ENCODE results near the gene MBNL1. TPM values are rescaled to one million over a fixed set of nuclear protein-coding genes. Genes with fewer than 3 reads are reported as not detected.

The MBNL1 gene
- total RNA-seq, 4 donors from 2014 or later: 261 to 429 (median 389) TPM

GRCh38 chr3:152373379-152373778 lies 104.7 kb downstream of the MBNL1 start:
- no peak overlapping the region for H3K27ac ChIP-seq
- TF ChIP-seq, protein P1, sequence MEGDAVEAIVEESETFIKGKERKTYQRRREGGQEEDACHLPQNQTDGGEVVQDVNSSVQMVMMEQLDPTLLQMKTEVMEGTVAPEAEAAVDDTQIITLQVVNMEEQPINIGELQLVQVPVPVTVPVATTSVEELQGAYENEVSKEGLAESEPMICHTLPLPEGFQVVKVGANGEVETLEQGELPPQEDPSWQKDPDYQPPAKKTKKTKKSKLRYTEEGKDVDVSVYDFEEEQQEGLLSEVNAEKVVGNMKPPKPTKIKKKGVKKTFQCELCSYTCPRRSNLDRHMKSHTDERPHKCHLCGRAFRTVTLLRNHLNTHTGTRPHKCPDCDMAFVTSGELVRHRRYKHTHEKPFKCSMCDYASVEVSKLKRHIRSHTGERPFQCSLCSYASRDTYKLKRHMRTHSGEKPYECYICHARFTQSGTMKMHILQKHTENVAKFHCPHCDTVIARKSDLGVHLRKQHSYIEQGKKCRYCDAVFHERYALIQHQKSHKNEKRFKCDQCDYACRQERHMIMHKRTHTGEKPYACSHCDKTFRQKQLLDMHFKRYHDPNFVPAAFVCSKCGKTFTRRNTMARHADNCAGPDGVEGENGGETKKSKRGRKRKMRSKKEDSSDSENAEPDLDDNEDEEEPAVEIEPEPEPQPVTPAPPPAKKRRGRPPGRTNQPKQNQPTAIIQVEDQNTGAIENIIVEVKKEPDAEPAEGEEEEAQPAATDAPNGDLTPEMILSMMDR (IDR thresholded peaks at IDR 0.05): no peak
- no peak for TF ChIP-seq POLR2A (IDR thresholded peaks at IDR 0.05)
- peaks cover 0 to 10% (median 2%) of the 10 kb centered on the region in 4 donors for H3K4me1 ChIP-seq

GRCh38 chr3:152374262-152374990 lies 105.7 kb downstream of the MBNL1 start:
- H3K9me3 ChIP-seq: no peaks in the 10 kb centered on the region
- H3K36me3 ChIP-seq: peaks cover 0 to 11% (median 0%) of the 10 kb centered on the region in 3 donors
- TF ChIP-seq, protein P1 (IDR thresholded peaks at IDR 0.05): no peak
- no peak for TF ChIP-seq POLR2A (IDR thresholded peaks at IDR 0.05)
- H3K4me1 ChIP-seq: peaks cover 0 to 14% (median 2%) of the 10 kb centered on the region in 4 donors
- DNase-seq: no peak
- no peaks in the 10 kb centered on the region for H3K27me3 ChIP-seq
- no peak overlapping the region for H3K4me3 ChIP-seq
- peak overlapping the region in 1 of 4 donors; percentile 23 for H3K27ac ChIP-seq

More at GRCh38 chr3:152373379-152373778, 104.7 kb downstream of the MBNL1 start:
- Histone ChIP-seq H3K27me3 (no peaks in the 10 kb centered on the region), H3K4me3 (no peak overlapping the region), H3K36me3 (peaks cover 0 to 8% (median 0%) of the 10 kb centered on the region in 3 donors), H3K9me3 (no peaks in the 10 kb centered on the region)
- DNase-seq: no peak

DNA sequence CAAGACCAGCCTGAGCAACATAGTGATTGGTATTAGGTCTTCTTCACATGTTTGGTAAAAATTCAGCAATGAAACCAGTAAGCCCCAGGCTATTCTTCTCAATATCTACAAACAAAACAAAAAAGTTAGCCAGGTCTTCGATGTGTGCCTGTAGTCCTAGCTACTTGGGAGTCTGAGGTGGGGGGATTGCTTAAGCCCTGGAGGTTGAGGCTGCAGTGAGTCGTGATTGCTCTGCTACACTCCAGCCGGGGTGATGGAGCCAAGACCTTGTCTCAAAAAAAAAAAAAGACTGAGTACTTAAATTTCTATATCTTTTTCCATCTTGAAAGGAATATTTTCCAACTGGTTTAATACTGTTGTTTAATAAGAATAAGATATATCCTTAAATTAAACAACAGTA lies 106.8 kb downstream of the MBNL1 start:
- TF ChIP-seq, protein P1 (IDR thresholded peaks at IDR 0.05): no peak
- TF ChIP-seq POLR2A (IDR thresholded peaks at IDR 0.05): no peak
- H3K9me3 ChIP-seq: no peaks in the 10 kb centered on the region
- no peak overlapping the region for H3K4me3 ChIP-seq
- H3K27ac ChIP-seq: no peak overlapping the region
- H3K4me1 ChIP-seq: peaks cover 0 to 25% (median 8%) of the 10 kb centered on the region in 4 donors
- no peak for DNase-seq
- H3K36me3 ChIP-seq: peaks cover 0 to 11% (median 0%) of the 10 kb centered on the region in 3 donors
- H3K27me3 ChIP-seq: no peaks in the 10 kb centered on the region

DNA sequence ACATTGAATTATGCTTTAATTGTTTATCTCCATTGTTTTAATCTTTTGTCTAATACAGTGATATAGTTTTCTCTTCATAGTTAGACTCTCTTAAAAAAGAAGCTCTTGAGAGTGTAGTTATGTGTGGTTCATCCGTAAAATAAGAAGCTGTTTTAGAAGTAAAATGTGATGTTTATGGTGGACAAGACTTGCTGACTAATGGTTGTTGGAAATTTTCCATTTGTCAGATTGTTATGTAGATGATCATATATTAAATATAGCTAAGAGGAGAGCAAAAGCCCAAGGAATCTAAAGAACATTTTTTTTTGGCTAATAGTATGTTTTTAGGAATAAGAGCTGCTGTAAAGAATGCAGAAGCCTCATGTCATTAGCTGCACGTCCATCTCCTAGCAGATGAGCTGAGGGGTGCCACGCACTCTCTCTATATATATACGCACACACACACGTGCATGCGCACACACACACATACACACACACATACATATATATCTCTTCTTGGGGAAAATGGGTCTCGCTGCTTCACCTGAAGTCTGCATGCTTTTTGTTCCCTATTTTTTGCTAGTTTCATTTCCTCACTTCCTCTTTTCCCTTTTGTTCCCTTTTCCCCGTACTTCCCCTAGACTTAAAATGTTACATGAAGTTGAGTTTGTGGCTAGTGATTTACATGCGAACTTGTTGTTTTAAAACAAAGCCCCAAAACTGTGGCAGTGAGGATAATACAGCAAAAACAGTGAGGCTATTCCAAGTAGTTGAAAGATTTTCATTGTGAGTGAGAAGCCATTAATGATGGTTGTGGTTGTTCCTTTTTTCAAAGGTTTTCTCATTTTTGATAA lies 107.8 kb downstream of the MBNL1 start:
- no peaks in the 10 kb centered on the region for H3K27me3 ChIP-seq
- H3K27ac ChIP-seq: peak overlapping the region in 3 of 4 donors; percentile 25 to 34 (median 32)
- no peaks in the 10 kb centered on the region for H3K9me3 ChIP-seq
- peaks cover 0 to 33% (median 12%) of the 10 kb centered on the region in 4 donors for H3K4me1 ChIP-seq
- TF ChIP-seq, protein P1 (IDR thresholded peaks at IDR 0.05): no peak
- no peak for TF ChIP-seq POLR2A (IDR thresholded peaks at IDR 0.05)
- H3K4me3 ChIP-seq: no peak overlapping the region
- H3K36me3 ChIP-seq: peaks cover 0 to 11% (median 0%) of the 10 kb centered on the region in 3 donors
- DNase-seq: peak in 2 of 3 donors; percentile 74 to 81

DNA sequence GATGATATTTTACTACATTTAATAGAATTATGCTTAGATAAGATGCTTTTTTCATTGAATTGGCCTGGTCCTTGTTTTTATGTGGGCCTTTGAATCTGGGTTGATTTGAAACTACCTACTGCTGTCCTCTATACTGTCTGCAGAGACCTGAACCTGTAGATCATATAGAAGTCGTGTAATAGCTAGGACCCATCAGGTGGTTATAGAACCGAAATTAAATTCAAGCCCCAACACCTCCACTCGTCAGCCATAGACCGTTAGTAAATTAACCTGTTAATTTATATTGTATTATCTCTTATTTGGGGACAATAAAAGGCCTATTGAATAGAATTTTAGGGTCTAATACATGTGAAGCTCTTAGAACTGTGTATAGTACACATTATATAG lies 108.4 kb downstream of the MBNL1 start:
- Histone ChIP-seq H3K27ac (peak overlapping the region in 3 of 4 donors; percentile 25 to 34 (median 32)), H3K36me3 (peaks cover 0 to 11% (median 0%) of the 10 kb centered on the region in 3 donors), H3K9me3 (no peaks in the 10 kb centered on the region), H3K4me1 (peaks cover 0 to 39% (median 15%) of the 10 kb centered on the region in 4 donors), H3K27me3 (no peaks in the 10 kb centered on the region), H3K4me3 (no peak overlapping the region)
- TF ChIP-seq, protein P1 (IDR thresholded peaks at IDR 0.05): no peak
- no peak for TF ChIP-seq POLR2A (IDR thresholded peaks at IDR 0.05)
- DNase-seq: no peak
